Astrocyte (in vitro differentiated cells and primary cell): ENCODE measurements around the gene CLSTN3. TPM values are rescaled to one million over a fixed set of nuclear protein-coding genes. Genes with fewer than 3 reads are reported as not detected.

Source experiments
- DNase-seq: peaks from one replicate; pipeline ENCODE4 v3.0.0-alpha.2; 2010; ENCODE audit warnings: low read depth
- FAIRE-seq: peaks from 2 replicates; lab custom pipeline; 2011; peaks lifted over from hg19 to GRCh38; lab: Jason Lieb, UNC
- H2AFZ ChIP-seq: 2 replicates; pipeline ENCODE4 v1.6.0; 2012; ENCODE audit warnings: low read depth, low read length, inconsistent platforms
- H3K27ac ChIP-seq: 2 replicates; pipeline ENCODE4 v1.5.1; 2011; ENCODE audit warnings: low read depth, low read length, inconsistent platforms
- H3K27me3 ChIP-seq: 2 replicates; pipeline ENCODE4 v1.6.0; 2011; ENCODE audit warnings: low read length, inconsistent platforms; ENCODE audit not compliant: insufficient read depth
- H3K36me3 ChIP-seq: 2 replicates; pipeline ENCODE4 v1.5.1; 2011; ENCODE audit warnings: low read length, inconsistent platforms; ENCODE audit not compliant: insufficient read depth
- H3K4me1 ChIP-seq: 2 replicates; pipeline ENCODE4 v1.5.1; 2011; ENCODE audit warnings: low read length, inconsistent platforms; ENCODE audit not compliant: insufficient read depth
- H3K4me2 ChIP-seq: 2 replicates; pipeline ENCODE4 v1.6.0; 2012; ENCODE audit warnings: low read length, inconsistent platforms
- H3K4me3 ChIP-seq: 2 replicates; pipeline ENCODE4 v1.5.1; 2011; ENCODE audit warnings: low read depth, mild to moderate bottlenecking, low read length, inconsistent platforms; ENCODE audit not compliant: insufficient read depth
- H3K79me2 ChIP-seq: 2 replicates; pipeline ENCODE4 v1.6.0; 2012; ENCODE audit warnings: mild to moderate bottlenecking, low read length, inconsistent platforms; ENCODE audit not compliant: insufficient read depth
- H3K9ac ChIP-seq: 2 replicates; pipeline ENCODE4 v1.6.0; 2012; ENCODE audit warnings: mild to moderate bottlenecking, low read length, inconsistent platforms
- H3K9me3 ChIP-seq: 2 replicates; pipeline ENCODE4 v1.5.1; 2012; ENCODE audit warnings: low read depth, mild to moderate bottlenecking, low read length, inconsistent platforms; ENCODE audit not compliant: insufficient read depth
- H4K20me1 ChIP-seq: 2 replicates; pipeline ENCODE4 v1.6.0; 2012; ENCODE audit warnings: low read length, inconsistent platforms; ENCODE audit not compliant: insufficient read depth
- H3K27ac Mint-ChIP-seq: one replicate; pipeline ENCODE4 v1.8.0; 2021; ENCODE audit warnings: mild to moderate bottlenecking, mixed read lengths; ENCODE audit not compliant: unreplicated experiment
- H3K27me3 Mint-ChIP-seq: one replicate; pipeline ENCODE4 v1.8.0; 2021; ENCODE audit warnings: low read depth, mixed read lengths; ENCODE audit not compliant: unreplicated experiment
- H3K36me3 Mint-ChIP-seq: one replicate; pipeline ENCODE4 v1.8.0; 2021; ENCODE audit warnings: low read depth, mixed read lengths; ENCODE audit not compliant: unreplicated experiment
- H3K4me1 Mint-ChIP-seq: one replicate; pipeline ENCODE4 v1.8.0; 2021; ENCODE audit warnings: low read depth, mixed read lengths; ENCODE audit not compliant: unreplicated experiment
- H3K4me3 Mint-ChIP-seq: one replicate; pipeline ENCODE4 v1.8.0; 2021; ENCODE audit warnings: mild to moderate bottlenecking, moderate library complexity, mixed read lengths; ENCODE audit not compliant: unreplicated experiment
- H3K9me3 Mint-ChIP-seq: one replicate; pipeline ENCODE4 v1.8.0; 2021; ENCODE audit warnings: mild to moderate bottlenecking, mixed read lengths; ENCODE audit not compliant: unreplicated experiment
- CTCF ChIP-seq: IDR thresholded peaks from 2 replicates; pipeline ENCODE4 v1.5.1; 2011; ENCODE audit warnings: low read depth, mild to moderate bottlenecking, inconsistent platforms, low read length, moderate library complexity; ENCODE audit not compliant: insufficient read depth
- EZH2 ChIP-seq: IDR thresholded peaks from 2 replicates; pipeline ENCODE4 v1.6.1; 2012; ENCODE audit warnings: mild to moderate bottlenecking, low read length, inconsistent platforms; ENCODE audit not compliant: insufficient read depth
- total RNA-seq: library from RNA; stranded (reverse); gene quantifications from 2 replicates; pipeline ENCODE4 v1.2.1, GENCODE V29; 2021

Gene CLSTN3
- total RNA-seq, 1 donor from 2014 or later = 29.6 TPM

- peaks cover 42% of the 10 kb centered on the region for H3K36me3 Mint-ChIP-seq
- Histone ChIP-seq H4K20me1 (peaks cover 13% of the 10 kb centered on the region), H3K9me3 (no peaks in the 10 kb centered on the region), H3K36me3 (no peaks in the 10 kb centered on the region), H2AFZ (no peak overlapping the region), H3K4me2 (no peak overlapping the region), H3K4me3 (no peak overlapping the region), H3K79me2 (no peaks in the 10 kb centered on the region), H3K27ac (no peak overlapping the region), H3K4me1 (peaks cover 9% of the 10 kb centered on the region), H3K27me3 (no peaks in the 10 kb centered on the region), H3K9ac (no peak overlapping the region)
- H3K27me3 Mint-ChIP-seq = peaks cover 5% of the 10 kb centered on the region
- peaks cover 2% of the 10 kb centered on the region for H3K4me1 Mint-ChIP-seq
- H3K9me3 Mint-ChIP-seq = peaks cover 2% of the 10 kb centered on the region
- TF ChIP-seq CTCF (no peak), EZH2 (no peak)
- FAIRE-seq = no peak
- no peak overlapping the region for H3K4me3 Mint-ChIP-seq
- no peak for DNase-seq
- no peak overlapping the region for H3K27ac Mint-ChIP-seq
Observed at GRCh38 chr12:7134396-7135166, 4.4 kb downstream of the CLSTN3 start.

- FAIRE-seq (no peak), DNase-seq (no peak)
- H3K4me3 ChIP-seq = no peak overlapping the region
- no peaks in the 10 kb centered on the region for H3K27me3 ChIP-seq
- peaks cover 13% of the 10 kb centered on the region for H4K20me1 ChIP-seq
- TF ChIP-seq CTCF (no peak), EZH2 (no peak)
- H3K9ac ChIP-seq = no peak overlapping the region
- Mint-ChIP-seq H3K27ac (no peak overlapping the region), H3K4me1 (peaks cover 2% of the 10 kb centered on the region), H3K36me3 (peaks cover 51% of the 10 kb centered on the region), H3K9me3 (peaks cover 5% of the 10 kb centered on the region), H3K27me3 (peaks cover 8% of the 10 kb centered on the region), H3K4me3 (no peak overlapping the region)
- H3K36me3 ChIP-seq = peaks cover 2% of the 10 kb centered on the region
- no peaks in the 10 kb centered on the region for H3K79me2 ChIP-seq
- H3K27ac ChIP-seq = no peak overlapping the region
- H3K4me2 ChIP-seq = no peak overlapping the region
- no peaks in the 10 kb centered on the region for H3K9me3 ChIP-seq
- H2AFZ ChIP-seq = no peak overlapping the region
- H3K4me1 ChIP-seq = peaks cover under 1% of the 10 kb centered on the region
Observed at GRCh38 chr12:7136071-7136470, 5.9 kb downstream of the CLSTN3 start.

GRCh38 chr12:7136676-7137075, 6.5 kb downstream of the CLSTN3 start:
- Histone ChIP-seq H3K27ac (no peak overlapping the region), H3K4me3 (no peak overlapping the region), H2AFZ (no peak overlapping the region), H3K27me3 (no peaks in the 10 kb centered on the region), H3K79me2 (no peaks in the 10 kb centered on the region), H3K4me1 (no peaks in the 10 kb centered on the region), H3K9me3 (no peaks in the 10 kb centered on the region), H3K36me3 (peaks cover 2% of the 10 kb centered on the region), H3K4me2 (no peak overlapping the region), H4K20me1 (peaks cover 11% of the 10 kb centered on the region), H3K9ac (no peak overlapping the region)
- H3K36me3 Mint-ChIP-seq = peaks cover 57% of the 10 kb centered on the region
- H3K9me3 Mint-ChIP-seq = peaks cover 5% of the 10 kb centered on the region
- H3K4me3 Mint-ChIP-seq = no peak overlapping the region
- H3K27ac Mint-ChIP-seq = no peak overlapping the region
- no peaks in the 10 kb centered on the region for H3K4me1 Mint-ChIP-seq
- peaks cover 8% of the 10 kb centered on the region for H3K27me3 Mint-ChIP-seq
- FAIRE-seq (no peak), DNase-seq (no peak)
- TF ChIP-seq EZH2 (no peak), CTCF (no peak)
